ENCODE results near the gene RNF148. TPM values are rescaled to one million over a fixed set of nuclear protein-coding genes. Genes with fewer than 3 reads are reported as not detected.

RNF148 gene, protein sequence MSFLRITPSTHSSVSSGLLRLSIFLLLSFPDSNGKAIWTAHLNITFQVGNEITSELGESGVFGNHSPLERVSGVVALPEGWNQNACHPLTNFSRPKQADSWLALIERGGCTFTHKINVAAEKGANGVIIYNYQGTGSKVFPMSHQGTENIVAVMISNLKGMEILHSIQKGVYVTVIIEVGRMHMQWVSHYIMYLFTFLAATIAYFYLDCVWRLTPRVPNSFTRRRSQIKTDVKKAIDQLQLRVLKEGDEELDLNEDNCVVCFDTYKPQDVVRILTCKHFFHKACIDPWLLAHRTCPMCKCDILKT
- total RNA-seq = 1 to 10 TPM; 4.9 to 8.6 TPM

DNA sequence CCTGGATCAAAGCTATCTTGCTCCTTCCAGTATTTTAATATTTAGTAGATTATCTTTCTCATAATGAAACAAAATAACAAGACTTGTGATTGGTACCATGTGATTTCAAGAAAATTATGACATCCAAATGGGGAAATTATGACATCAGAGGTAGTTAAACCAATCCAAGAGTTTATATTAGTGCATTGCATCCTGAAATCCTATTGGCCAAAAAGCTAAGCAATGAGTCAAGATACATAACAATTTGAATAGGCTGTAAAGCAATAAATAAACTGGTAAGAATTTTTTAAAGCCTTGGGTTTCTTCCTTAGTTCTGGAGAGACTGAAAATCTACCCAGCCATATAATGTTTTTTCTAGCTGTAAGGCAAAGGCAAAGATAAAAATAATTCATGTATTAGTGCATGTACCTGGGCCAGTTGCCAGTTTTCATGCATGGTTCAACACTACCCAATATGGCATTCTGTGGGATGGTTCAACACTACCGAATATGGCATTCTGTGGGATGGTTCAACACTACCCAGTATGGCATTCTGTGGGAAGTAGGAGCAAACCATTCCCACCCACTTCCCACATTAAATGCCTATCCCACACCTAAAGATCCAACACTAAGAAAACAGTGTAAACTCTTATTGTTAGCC, at the start of gene RNF148:
Gene RNF148 (minus strand): TSS at position 51 of the 639 bp plus-strand sequence. CDS start 172 bp downstream, outside the sequence.
- peaks cover 8% of the 10 kb centered on the region for H3K4me1 ChIP-seq
- WGBS, 2 donors = 75 to 83% methylated on average over 1 of the region's 1 CpG
- no peaks in the 10 kb centered on the region for H3K36me3 ChIP-seq (replicated peaks in 1 of 2; ENCODE audit: insufficient read depth in 1 of 2, low read depth in 2 of 2)
- no peak within 1 kb of the TSS for H3K4me3 ChIP-seq
- H3K27me3 ChIP-seq = no peaks in the 10 kb centered on the region
- no peak for ATAC-seq
- DNase-seq = no peak
- no peak for TF ChIP-seq POLR2A (IDR thresholded peaks at IDR 0.05)
- intact Hi-C loops (cut with DNase I) = no loop called here
- H3K27ac ChIP-seq = no peak within 1 kb of the TSS
- no peaks in the 10 kb centered on the region for H3K9me3 ChIP-seq

DNA sequence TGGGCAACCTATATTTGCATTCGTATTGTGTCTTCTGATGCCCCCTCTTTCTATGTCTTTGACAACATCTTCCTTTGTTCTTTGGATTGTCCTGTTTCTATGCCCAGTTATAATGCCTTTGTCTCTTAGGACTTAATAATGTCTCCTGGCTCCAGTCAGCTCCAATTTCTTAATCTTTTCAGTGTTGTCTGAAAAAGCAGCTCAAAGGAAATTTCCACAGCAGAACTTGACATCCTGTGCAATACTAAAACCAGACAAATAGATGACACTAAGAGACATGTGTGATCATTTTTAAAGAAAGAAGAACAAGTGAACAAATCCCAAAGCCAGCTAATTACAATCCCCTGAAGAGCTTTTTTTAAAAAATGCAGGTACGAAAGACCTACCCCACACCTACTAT, 47.7 kb upstream of the RNF148 start:
- no peaks in the 10 kb centered on the region for H3K9me3 ChIP-seq
- no peak overlapping the region for H3K27ac ChIP-seq
- H3K36me3 ChIP-seq (replicated peaks in 1 of 2; ENCODE audit: insufficient read depth in 1 of 2, low read depth in 2 of 2) = no peaks in the 10 kb centered on the region
- no peak overlapping the region for H3K4me3 ChIP-seq
- TF ChIP-seq POLR2A (IDR thresholded peaks at IDR 0.05) = no peak
- TF ChIP-seq, protein P1, sequence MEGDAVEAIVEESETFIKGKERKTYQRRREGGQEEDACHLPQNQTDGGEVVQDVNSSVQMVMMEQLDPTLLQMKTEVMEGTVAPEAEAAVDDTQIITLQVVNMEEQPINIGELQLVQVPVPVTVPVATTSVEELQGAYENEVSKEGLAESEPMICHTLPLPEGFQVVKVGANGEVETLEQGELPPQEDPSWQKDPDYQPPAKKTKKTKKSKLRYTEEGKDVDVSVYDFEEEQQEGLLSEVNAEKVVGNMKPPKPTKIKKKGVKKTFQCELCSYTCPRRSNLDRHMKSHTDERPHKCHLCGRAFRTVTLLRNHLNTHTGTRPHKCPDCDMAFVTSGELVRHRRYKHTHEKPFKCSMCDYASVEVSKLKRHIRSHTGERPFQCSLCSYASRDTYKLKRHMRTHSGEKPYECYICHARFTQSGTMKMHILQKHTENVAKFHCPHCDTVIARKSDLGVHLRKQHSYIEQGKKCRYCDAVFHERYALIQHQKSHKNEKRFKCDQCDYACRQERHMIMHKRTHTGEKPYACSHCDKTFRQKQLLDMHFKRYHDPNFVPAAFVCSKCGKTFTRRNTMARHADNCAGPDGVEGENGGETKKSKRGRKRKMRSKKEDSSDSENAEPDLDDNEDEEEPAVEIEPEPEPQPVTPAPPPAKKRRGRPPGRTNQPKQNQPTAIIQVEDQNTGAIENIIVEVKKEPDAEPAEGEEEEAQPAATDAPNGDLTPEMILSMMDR (IDR thresholded peaks at IDR 0.05) = no peak
- WGBS, 2 donors = 91 to 100% methylated on average over 2 of the region's 2 CpGs
- no peaks in the 10 kb centered on the region for H3K27me3 ChIP-seq
- DNase-seq (no peak), ATAC-seq (no peak)
- peaks cover 3% of the 10 kb centered on the region for H3K4me1 ChIP-seq
- intact Hi-C loops (cut with DNase I) = no loop called here

DNA sequence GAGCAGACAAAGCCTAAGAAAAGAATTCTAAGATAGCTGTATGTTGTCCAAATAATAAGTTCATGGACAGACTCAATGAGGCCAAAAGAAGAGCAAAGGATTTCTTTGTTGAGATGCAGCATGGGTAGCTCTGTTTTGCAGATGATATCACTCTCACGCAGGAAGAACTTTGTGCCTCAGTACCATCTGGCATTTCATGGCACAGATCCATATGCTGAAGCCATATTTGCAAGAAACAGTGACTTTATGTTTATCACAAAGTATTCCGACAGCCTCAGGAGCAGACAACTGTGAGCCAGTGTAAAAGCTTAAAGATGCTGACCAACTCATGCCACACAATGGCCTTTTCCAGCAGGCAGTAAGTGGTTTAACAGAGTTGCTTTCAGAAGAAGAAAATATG, 45.5 kb upstream of the RNF148 start:
- Histone ChIP-seq H3K9me3 (no peaks in the 10 kb centered on the region), H3K27ac (no peak overlapping the region), H3K4me1 (peaks cover 3% of the 10 kb centered on the region), H3K36me3 (replicated peaks in 1 of 2; ENCODE audit: insufficient read depth in 1 of 2, low read depth in 2 of 2) (no peaks in the 10 kb centered on the region), H3K27me3 (no peaks in the 10 kb centered on the region), H3K4me3 (no peak overlapping the region)
- ATAC-seq (no peak), DNase-seq (no peak)
- 57 to 58% methylated on average over 2 of the region's 2 CpGs for WGBS, 2 donors
- intact Hi-C loops (cut with DNase I) = no loop called here
- TF ChIP-seq POLR2A (IDR thresholded peaks at IDR 0.05) = no peak
- TF ChIP-seq, protein P1 (IDR thresholded peaks at IDR 0.05) = no peak

DNA sequence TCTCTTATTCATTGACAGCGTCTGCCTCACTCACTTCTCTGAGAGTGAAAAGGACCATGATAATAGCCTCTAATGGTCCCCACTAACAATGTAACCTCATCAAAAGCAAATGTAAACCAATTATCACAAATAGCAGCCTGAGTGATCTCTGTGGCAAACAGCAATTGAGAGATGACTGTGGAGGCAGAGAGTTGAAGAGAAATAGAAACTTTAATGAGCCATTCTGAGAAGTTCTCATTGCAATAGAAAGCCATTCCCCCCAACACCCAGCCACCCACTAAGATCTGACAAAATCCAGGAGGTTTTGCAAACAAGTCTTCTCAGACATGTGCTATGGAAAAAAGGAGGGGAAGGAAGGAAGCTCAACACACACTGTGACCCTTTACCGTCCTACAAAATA, 44.2 kb upstream of the RNF148 start:
- Histone ChIP-seq H3K27me3 (no peaks in the 10 kb centered on the region), H3K4me1 (no peaks in the 10 kb centered on the region), H3K36me3 (replicated peaks in 1 of 2; ENCODE audit: insufficient read depth in 1 of 2, low read depth in 2 of 2) (no peaks in the 10 kb centered on the region), H3K27ac (no peak overlapping the region), H3K4me3 (no peak overlapping the region), H3K9me3 (no peaks in the 10 kb centered on the region)
- intact Hi-C loops (cut with DNase I) = no loop called here
- 80 to 96% methylated on average over 2 of the region's 2 CpGs for WGBS, 2 donors
- ATAC-seq = no peak
- no peak for TF ChIP-seq POLR2A (IDR thresholded peaks at IDR 0.05)
- TF ChIP-seq, protein P1 (IDR thresholded peaks at IDR 0.05) = no peak
- DNase-seq = no peak

DNA sequence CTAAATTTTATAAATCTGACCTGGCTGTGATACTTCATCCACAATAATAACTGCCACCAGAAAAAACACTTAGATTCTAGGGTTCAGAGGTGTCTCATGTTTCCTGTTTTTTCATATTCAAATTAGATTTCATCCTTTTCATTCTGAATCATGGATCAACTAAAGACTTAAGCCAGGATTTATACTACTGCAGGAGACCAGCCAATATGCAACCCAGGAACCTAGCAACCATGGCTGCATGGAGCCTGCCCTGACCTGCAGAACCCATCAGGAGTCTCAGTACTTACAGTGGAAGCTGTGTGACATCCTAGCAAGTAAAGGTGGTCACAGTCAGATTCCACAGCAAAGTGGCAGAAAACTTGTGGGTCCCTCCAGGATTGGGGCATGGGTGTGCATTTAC, 40.5 kb upstream of the RNF148 start:
- intact Hi-C loops (cut with DNase I) = no loop called here
- Histone ChIP-seq H3K4me3 (no peak overlapping the region), H3K4me1 (no peaks in the 10 kb centered on the region), H3K27ac (no peak overlapping the region), H3K9me3 (no peaks in the 10 kb centered on the region), H3K27me3 (no peaks in the 10 kb centered on the region), H3K36me3 (replicated peaks in 1 of 2; ENCODE audit: insufficient read depth in 1 of 2, low read depth in 2 of 2) (no peaks in the 10 kb centered on the region)
- ATAC-seq = no peak
- TF ChIP-seq POLR2A (IDR thresholded peaks at IDR 0.05) = no peak
- TF ChIP-seq, protein P1 (IDR thresholded peaks at IDR 0.05) = no peak
- DNase-seq = no peak
